ENCODE measurements around the gene TFDP1. TPM values are rescaled to one million over a fixed set of nuclear protein-coding genes. Genes with fewer than 3 reads are reported as not detected.

The TFDP1 gene
- total and polyA plus RNA-seq, 5 donors, result 37.1 to 54.2 (median 50.1) TPM

DNA sequence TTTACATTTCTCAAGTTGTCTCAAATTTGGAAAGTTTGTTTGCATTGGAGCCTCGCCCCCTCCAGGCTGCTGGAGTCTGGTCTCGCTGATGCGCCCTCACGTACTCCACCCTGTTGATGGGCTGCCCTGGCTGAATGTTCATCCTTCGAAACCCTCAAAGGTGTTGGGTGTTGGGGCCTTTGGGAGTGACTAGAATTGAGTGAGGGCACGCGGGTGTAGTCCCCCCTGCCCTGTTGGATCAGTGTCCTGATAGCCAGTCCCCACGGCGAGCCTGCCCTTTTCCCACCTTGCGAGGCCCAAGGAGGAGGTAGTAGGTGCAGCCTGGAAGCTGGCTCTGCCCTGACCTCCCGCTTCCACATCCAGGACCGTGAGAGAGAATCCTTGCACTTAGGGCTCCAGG lies 14.8 kb downstream of the TFDP1 start:
- no peak for ATAC-seq

DNA sequence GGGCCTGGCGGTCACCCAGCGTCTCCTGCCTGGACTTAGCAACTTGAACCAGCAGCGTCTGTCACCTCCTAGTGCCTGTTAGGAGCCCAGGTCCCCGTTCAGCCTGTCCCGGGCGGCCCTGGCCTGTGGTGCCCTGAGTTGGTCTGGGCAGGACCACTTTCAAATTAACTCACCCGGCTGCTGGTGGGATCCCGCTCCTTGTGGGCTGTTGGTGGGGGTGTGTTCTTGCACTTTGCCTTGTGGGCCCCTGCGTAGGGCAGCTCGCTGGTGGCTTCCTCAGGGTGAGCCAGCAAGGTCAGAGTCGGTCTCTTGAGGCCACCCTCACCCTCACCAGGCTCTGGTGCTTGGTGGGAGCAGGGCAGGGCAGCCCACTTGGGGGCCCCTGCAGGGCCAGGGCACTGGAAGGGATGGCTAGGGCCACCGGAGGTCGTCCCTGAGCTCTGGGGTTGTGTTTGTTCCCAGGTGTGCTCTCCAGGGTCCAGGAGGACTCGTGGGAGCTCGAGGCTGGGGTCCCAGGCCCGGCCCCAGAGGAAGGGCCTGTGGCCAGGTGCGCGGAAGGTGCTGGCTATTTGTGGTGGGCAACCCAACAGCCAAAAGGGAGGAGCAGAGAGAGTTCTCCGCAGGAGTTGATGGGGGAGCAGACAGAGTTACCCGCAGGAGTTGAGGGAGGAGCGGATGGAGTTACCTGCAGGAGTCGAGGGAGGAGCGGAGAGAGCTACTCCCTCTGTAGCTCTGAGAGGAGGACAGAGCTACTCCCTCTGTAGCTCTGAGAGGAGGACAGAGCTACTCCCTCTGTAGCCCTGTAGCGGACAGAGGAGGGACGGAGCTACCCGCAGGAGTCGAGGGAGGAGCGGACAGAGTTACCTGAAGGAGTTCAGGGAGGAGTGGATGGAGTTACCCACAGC lies 16.9 kb downstream of the TFDP1 start:
- Histone ChIP-seq H3K27ac (ENCODE audit: low read length) (no peak overlapping the region), H3K4me1 (ENCODE audit: control insufficient read depth, insufficient read depth, low read length) (no peaks in the 10 kb centered on the region), H3K4me3 (ENCODE audit: low read length) (no peak overlapping the region), H3K27me3 (ENCODE audit: control insufficient read depth, insufficient read depth) (no peaks in the 10 kb centered on the region), H3K9me3 (ENCODE audit: control insufficient read depth, low read length) (no peaks in the 10 kb centered on the region)
- peak in 2 of 3 donors; percentile 29 to 39 for DNase-seq
- ATAC-seq, result peak in 1 of 2 donors; percentile 10
- 94% methylated on average over 28 of the region's 28 CpGs for WGBS
- intact Hi-C loops (cut with DNase I), result no loop called here

More for the DNA sequence above, 14.8 kb downstream of the TFDP1 start:
- 93% methylated on average over 12 of the region's 12 CpGs for WGBS
- DNase-seq, result no peak
- H3K27ac ChIP-seq (ENCODE audit: low read length), result no peak overlapping the region
- H3K4me3 ChIP-seq (ENCODE audit: low read length), result no peak overlapping the region
- H3K4me1 ChIP-seq (ENCODE audit: control insufficient read depth, insufficient read depth, low read length), result no peaks in the 10 kb centered on the region
- no peaks in the 10 kb centered on the region for H3K9me3 ChIP-seq (ENCODE audit: control insufficient read depth, low read length)
- H3K27me3 ChIP-seq (ENCODE audit: control insufficient read depth, insufficient read depth), result no peaks in the 10 kb centered on the region
- intact Hi-C loops (cut with DNase I), result no loop called here

DNA sequence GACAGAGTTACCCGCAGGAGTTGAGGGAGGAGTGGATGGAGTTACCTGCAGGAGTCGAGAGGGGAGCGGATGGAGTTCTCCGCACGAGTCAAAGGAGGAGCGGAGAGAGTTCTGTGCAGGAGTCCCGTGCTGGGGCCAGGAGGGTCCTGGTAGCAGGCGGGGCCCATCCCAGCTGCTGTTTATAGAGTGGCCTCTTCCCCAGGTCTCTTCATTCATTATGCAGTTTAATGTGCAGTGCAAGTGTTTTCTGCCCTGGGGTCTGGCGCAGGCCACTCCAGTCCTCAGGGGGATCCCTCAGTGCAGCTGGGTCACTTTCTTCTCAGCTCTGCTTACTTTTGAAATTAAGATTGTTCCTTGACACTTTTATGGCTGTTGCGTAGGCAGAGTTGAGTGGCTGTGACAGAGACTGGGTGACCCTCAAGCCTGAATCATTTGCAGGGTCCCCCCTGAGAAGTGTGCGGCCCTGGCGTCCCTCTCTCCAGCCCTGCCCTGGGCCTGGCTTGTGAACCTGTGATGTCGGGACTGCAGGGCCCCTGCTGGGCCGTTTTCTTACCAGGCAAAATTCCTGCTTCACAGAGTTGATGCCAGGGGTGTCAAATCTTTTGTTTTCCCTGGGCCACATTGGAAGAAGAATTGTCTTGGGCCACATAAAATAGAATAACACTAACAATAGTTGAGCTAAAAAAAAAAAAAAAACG lies 17.9 kb downstream of the TFDP1 start:
- H3K4me1 ChIP-seq (ENCODE audit: control insufficient read depth, insufficient read depth, low read length), result no peaks in the 10 kb centered on the region
- intact Hi-C loops (cut with DNase I), result no loop called here
- WGBS, result 87% methylated on average over 15 of the region's 15 CpGs
- H3K27ac ChIP-seq (ENCODE audit: low read length), result no peak overlapping the region
- H3K27me3 ChIP-seq (ENCODE audit: control insufficient read depth, insufficient read depth), result no peaks in the 10 kb centered on the region
- H3K4me3 ChIP-seq (ENCODE audit: low read length), result no peak overlapping the region
- DNase-seq (peak in 1 of 3 donors; percentile 18), ATAC-seq (no peak)
- no peaks in the 10 kb centered on the region for H3K9me3 ChIP-seq (ENCODE audit: control insufficient read depth, low read length)

DNA sequence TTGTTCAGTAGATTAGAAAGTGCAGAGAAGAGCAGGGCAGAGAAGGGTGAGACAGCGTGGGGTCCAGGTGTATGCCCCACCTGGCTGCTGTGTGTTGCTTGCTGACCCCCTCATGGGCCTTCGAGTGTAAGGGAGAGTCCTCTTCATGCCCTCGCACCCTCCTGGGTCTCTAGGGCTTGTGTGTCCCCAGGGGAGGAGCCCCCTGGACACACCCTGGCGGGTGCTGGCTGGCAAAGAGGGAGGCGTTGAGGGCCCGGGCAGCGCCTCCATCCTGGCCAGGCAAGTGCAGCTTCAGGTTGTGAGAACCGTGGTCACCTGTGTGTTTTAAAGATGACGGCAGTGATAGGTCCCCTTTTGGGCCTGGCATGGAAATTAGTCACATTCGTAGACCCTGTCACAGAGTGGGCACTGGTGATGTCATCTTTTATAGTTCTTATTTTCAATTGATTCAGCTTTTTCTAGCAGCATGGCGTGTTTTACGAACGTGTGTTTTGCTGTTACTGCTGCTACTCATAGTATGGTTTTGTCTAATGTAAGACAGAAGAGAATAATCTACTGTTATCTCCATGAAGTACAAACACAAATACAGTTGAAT lies 18.7 kb downstream of the TFDP1 start:
- Histone ChIP-seq H3K4me3 (ENCODE audit: low read length) (no peak overlapping the region), H3K27ac (ENCODE audit: low read length) (no peak overlapping the region), H3K27me3 (ENCODE audit: control insufficient read depth, insufficient read depth) (no peaks in the 10 kb centered on the region), H3K4me1 (ENCODE audit: control insufficient read depth, insufficient read depth, low read length) (no peaks in the 10 kb centered on the region), H3K9me3 (ENCODE audit: control insufficient read depth, low read length) (no peaks in the 10 kb centered on the region)
- WGBS, result 92% methylated on average over 13 of the region's 13 CpGs
- intact Hi-C loops (cut with DNase I), result no loop called here
- DNase-seq (peak in 1 of 3 donors; percentile 29), ATAC-seq (no peak)

DNA sequence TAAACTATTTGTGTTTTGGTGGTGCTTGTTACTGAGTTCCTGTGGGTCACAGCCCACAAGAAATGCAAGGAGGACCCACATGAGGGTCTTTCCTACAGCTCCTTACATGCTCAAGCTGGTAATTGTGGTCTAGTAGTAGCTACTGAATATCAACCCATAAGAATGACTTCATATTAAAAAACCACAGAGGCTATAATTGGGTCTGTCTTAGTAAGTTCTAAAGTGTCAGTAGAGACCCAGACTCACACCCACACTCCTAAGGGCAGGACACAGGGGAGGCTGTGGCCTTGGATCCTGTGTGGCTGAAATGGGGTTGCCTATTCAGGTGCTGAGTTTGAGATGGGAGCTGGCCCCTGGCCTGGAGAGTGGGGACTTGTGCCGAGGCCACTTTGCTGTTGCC lies 19.6 kb downstream of the TFDP1 start:
- Histone ChIP-seq H3K9me3 (ENCODE audit: control insufficient read depth, low read length) (no peaks in the 10 kb centered on the region), H3K27ac (ENCODE audit: low read length) (no peak overlapping the region), H3K4me1 (ENCODE audit: control insufficient read depth, insufficient read depth, low read length) (no peaks in the 10 kb centered on the region), H3K27me3 (ENCODE audit: control insufficient read depth, insufficient read depth) (no peaks in the 10 kb centered on the region), H3K4me3 (ENCODE audit: low read length) (no peak overlapping the region)
- DNase-seq (no peak), ATAC-seq (no peak)
- 100% methylated on average over 1 of the region's 1 CpG for WGBS
- intact Hi-C loops (cut with DNase I), result no loop called here

DNA sequence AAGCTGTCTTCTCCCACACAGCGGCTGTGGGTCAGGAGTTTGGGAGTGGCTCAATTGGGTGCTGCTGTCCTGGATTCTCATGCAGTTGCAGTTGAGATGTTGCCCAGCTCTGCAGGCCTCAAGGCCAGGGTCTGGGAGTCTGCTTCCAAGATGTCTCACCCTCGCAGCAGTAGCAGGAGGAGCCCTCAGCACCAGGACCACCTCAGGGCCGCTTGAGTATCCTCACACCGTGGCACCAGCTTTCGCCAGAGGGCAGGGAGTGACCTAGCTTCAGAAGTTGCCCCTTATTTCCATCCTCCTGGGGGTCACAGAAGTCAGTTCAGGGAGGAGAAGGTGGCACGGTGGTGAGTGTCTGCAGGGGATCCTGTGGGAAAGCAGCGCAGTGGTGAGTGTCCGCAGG lies 20.9 kb downstream of the TFDP1 start:
- Histone ChIP-seq H3K9me3 (ENCODE audit: control insufficient read depth, low read length) (no peaks in the 10 kb centered on the region), H3K4me3 (ENCODE audit: low read length) (no peak overlapping the region), H3K4me1 (ENCODE audit: control insufficient read depth, insufficient read depth, low read length) (no peaks in the 10 kb centered on the region), H3K27ac (ENCODE audit: low read length) (no peak overlapping the region), H3K27me3 (ENCODE audit: control insufficient read depth, insufficient read depth) (no peaks in the 10 kb centered on the region)
- ATAC-seq (no peak), DNase-seq (peak in 1 of 3 donors; percentile 2)
- WGBS, result 98% methylated on average over 8 of the region's 8 CpGs
- intact Hi-C loops (cut with DNase I), result no loop called here

DNA sequence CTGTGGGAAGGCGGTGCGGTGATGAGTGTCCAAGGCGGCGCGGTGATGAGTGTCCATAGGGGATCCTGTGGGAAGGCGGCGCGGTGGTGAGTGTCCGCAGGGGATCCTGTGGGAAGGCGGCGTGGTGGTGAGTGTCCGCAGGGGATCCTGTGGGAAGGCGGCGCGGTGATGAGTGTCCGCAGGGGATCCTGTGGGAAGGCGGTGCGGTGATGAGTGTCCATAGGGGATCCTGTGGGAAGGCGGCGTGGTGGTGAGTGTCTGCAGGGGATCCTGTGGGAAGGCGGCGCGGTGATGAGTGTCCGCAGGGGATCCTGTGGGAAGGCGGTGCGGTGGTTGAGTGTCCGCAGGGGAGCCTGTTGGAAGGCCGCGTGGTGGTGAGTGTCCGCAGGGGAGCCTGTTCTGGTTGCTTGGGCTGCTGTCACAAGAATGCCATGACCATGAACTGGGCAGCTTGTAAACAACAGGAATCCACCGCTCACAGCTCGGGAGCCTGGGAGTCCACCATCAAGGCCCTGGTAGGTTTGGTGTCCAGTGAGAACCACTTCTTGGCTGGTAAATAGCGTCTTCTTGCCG lies 21.4 kb downstream of the TFDP1 start:
- intact Hi-C loops (cut with DNase I), result no loop called here
- no peak for ATAC-seq
- no peak overlapping the region for H3K27ac ChIP-seq (ENCODE audit: low read length)
- H3K9me3 ChIP-seq (ENCODE audit: control insufficient read depth, low read length), result no peaks in the 10 kb centered on the region
- no peak overlapping the region for H3K4me3 ChIP-seq (ENCODE audit: low read length)
- 97% methylated on average over 34 of the region's 34 CpGs for WGBS
- H3K27me3 ChIP-seq (ENCODE audit: control insufficient read depth, insufficient read depth), result no peaks in the 10 kb centered on the region
- no peaks in the 10 kb centered on the region for H3K4me1 ChIP-seq (ENCODE audit: control insufficient read depth, insufficient read depth, low read length)
- peak in 2 of 3 donors; percentile 22 to 23 for DNase-seq

DNA sequence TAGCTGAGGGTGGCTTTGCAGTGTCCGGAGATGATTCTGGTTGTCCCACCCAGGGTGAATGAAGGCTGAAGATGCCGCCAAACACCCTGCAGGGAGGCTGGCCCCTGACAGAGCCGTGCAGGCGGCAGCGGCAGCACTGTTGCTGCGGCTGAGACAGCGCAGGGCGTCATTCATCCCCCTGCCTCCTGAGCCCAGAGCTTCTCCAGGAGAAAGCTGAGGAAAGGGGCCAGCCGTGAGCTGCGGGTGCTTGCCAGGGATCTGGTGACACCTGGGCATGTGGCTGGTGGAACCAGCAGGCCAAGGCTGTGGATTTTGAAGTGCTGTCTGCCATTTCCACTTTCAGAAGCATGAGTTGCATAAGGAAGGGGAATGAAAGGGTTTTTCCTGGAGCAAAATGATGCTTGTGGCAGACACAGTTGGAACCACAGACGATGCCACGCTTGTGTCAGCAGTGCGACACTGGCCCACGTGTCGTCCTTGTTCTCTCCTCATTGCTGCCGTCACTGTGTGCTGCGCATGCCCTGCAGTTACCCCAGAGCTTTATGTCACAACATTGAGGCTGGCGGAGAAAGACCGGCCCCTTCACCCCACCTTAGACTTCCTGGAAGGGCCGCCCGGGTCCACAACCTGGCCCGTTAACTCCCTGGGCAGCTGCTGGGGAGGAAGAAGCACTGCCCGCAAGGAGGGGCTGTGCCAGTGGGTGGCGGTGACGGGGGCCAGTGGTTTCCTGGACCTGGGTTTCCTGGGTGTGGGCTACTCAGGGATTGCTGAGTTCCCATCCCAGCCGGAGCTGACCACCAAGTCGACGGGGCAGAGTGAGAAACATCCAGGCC lies 22.7 kb downstream of the TFDP1 start:
- 88% methylated on average over 28 of the region's 28 CpGs for WGBS
- no peak overlapping the region for H3K27ac ChIP-seq (ENCODE audit: low read length)

DNA sequence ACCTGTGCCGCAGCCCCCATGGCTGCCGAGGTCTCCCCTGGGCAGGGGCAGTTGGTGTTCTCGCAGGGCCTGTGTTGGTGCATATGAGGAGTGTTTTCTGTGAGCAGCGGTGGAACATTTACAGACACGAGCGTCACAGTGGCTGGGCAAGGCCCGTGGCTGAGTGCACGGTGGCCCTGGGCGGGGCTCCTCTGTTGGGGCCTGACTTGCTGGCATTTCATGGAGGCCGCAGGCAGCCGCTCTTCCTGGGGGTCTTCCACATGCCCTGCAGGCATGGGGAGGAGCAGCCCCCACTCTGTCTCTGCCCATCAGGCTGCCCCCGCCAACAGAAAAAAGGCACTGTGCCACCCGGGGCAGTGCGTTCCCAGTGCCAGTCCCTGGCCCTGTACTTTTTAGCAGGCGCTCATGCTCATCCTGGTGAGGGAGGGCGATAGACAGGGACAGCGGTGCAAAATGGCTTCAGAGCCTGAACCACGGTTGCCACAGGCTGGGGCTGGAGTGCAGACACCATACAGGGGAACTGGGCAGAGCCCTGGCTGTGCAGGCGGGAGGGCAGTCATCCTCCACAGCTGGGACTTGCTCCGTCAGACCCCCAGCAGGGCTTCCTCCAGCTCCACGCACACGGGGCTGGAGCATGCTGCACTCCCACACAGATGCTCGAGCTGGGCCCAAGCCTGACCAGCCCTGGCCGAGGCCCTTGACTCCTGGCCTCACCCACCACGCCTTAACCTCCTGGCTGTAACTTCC lies 23.5 kb downstream of the TFDP1 start:
- WGBS, result 79% methylated on average over 25 of the region's 25 CpGs
- no peaks in the 10 kb centered on the region for H3K27me3 ChIP-seq (ENCODE audit: control insufficient read depth, insufficient read depth)
- H3K9me3 ChIP-seq (ENCODE audit: control insufficient read depth, low read length), result no peaks in the 10 kb centered on the region
- ATAC-seq, result peak in 1 of 2 donors; percentile 43
- intact Hi-C loops (cut with DNase I), result no loop called here
- DNase-seq, result peak in 1 of 3 donors; percentile 45
- no peaks in the 10 kb centered on the region for H3K4me1 ChIP-seq (ENCODE audit: control insufficient read depth, insufficient read depth, low read length)
- no peak overlapping the region for H3K27ac ChIP-seq (ENCODE audit: low read length)
- no peak overlapping the region for H3K4me3 ChIP-seq (ENCODE audit: low read length)

More for the DNA sequence above, 22.7 kb downstream of the TFDP1 start:
- ATAC-seq, result no peak
- peak in 2 of 3 donors; percentile 31 to 59 for DNase-seq
- H3K4me3 ChIP-seq (ENCODE audit: low read length), result no peak overlapping the region
- intact Hi-C loops (cut with DNase I), result no loop called here
- no peaks in the 10 kb centered on the region for H3K27me3 ChIP-seq (ENCODE audit: control insufficient read depth, insufficient read depth)
- no peaks in the 10 kb centered on the region for H3K9me3 ChIP-seq (ENCODE audit: control insufficient read depth, low read length)
- H3K4me1 ChIP-seq (ENCODE audit: control insufficient read depth, insufficient read depth, low read length), result no peaks in the 10 kb centered on the region

Measured in right cardiac atrium (tissue), 5 donors.